ENCODE data around the gene STPG3. TPM values are rescaled to one million over a fixed set of nuclear protein-coding genes. Genes with fewer than 3 reads are reported as not detected.

The STPG3 gene
- total RNA-seq, 2 experiments from 2014 or later, result not detected

DNA sequence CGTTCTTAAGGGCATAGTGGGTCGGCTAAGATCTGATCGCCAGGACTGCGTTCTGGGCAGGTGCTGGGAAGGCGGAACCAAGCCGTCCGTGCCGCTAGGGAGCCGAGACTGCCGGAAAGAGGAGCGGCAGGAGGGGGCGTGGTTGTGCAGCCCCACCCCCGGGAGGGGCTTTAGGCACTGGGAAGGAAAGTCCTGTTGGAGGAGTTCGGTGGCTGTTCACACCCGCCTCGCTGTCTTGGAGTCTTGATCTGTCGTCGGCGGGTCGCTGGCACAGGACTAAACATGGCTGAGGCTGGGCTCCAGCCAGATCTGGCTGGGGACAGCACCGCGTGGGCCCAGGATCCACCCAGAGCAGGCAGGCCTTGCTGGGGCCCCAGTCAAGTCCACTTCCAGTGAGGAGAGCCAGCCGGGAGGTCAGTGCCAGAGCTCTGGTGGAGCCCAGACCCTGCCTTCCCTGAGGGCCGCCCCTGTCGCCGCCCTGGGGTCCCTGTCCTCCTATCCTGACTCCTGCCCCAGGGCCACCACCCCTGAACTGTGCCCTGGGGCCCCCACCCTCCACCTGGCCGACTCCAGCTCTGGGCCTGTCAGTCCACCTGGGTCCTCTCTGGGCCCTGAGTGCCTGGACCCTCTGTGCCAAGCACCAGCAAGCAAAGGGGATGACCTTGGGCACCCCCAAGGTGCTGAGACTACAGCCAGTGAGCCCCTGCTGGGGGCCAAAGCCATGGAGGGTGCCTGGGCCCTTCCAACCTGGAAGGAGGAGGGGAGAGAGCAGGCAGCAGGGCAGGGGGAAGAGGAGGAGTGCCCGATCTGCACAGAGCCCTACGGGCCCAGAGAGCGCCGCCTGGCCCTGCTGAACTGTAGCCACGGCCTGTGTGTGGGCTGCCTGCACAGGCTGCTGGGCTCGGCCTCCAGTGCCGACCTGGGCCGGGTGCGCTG, 33.5 kb upstream of the STPG3 start:
- no peaks in the 10 kb centered on the region for H3K9me3 Mint-ChIP-seq

DNA sequence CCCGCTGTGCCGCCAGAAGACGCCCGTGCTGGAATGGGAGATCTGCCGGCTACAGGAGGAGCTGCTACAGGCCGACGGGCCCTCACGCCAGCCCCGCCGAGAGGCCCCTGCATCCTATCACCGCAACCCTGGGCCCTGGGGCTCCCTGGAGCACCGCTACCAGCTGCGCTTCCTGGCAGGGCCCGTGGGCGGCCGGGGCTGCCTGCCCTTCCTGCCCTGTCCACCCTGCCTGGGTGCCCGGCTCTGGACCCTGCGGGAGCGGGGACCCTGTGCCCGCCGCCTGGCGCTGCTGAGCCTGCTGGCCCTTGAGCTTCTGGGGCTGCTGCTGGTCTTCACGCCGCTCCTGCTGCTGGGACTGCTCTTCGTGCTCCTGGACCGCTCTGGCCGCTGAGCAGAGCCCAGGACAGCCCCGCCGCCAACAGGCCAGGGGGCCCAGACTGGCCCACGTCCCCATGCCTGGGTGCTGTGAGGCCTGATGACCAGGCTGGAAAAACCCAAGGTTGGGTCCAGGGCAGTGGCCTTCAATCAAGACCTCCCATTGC, 32.8 kb upstream of the STPG3 start:
- H3K27me3 Mint-ChIP-seq (ENCODE audit: low read depth), result no peaks in the 10 kb centered on the region

More for the DNA sequence above, 33.5 kb upstream of the STPG3 start:
- CTCF ChIA-PET, result interaction anchor here (0.7 kb wide), 1 partner anchor 11 kb away, joined by 5 read pairs; no protein-coding TSS in a partner anchor
- no peak overlapping the region for H3K27ac Mint-ChIP-seq
- H3K27me3 Mint-ChIP-seq (ENCODE audit: low read depth), result no peaks in the 10 kb centered on the region
- intact Hi-C loops (cut with micrococcal nuclease), result no loop called here
- peaks cover 2% of the 10 kb centered on the region for H3K36me3 Mint-ChIP-seq (ENCODE audit: low read depth)
- no peak overlapping the region for H3K4me3 Mint-ChIP-seq
- no peak for DNase-seq
- no peaks in the 10 kb centered on the region for H3K4me1 Mint-ChIP-seq (ENCODE audit: low read depth)

DNA sequence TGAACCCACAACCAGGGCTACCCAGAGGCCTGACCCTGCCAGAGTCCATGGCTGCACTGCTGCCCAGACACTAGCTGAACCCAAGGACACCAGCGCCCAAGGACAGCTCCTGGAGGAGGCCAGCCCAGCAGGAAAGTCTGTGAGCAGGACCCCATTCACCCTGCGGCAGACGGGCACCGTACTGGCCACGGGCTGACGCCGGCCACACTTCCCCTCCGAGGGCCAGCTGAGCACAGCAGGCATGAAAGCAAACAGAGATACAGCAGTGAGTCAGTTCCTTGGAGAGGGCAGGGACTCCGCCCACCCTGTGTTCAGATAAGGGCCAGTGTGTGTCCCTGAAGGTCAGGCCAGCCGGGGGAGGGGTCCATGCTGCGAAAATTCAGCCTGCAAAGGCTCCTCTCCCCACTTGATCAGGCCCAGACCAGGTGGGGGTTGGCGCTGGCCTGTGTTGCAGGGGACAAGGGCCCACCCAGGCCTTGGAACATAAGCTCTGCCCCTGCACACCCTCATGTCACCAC, 32.3 kb upstream of the STPG3 start:
- intact Hi-C loops (cut with micrococcal nuclease), result no loop called here
- Mint-ChIP-seq H3K27me3 (ENCODE audit: low read depth) (no peaks in the 10 kb centered on the region), H3K4me3 (no peak overlapping the region), H3K4me1 (ENCODE audit: low read depth) (peaks cover 1% of the 10 kb centered on the region), H3K9me3 (no peaks in the 10 kb centered on the region), H3K27ac (no peak overlapping the region), H3K36me3 (ENCODE audit: low read depth) (no peaks in the 10 kb centered on the region)
- DNase-seq, result no peak
- CTCF ChIA-PET, result no interaction called here

More for the DNA sequence above, 32.8 kb upstream of the STPG3 start:
- H3K36me3 Mint-ChIP-seq (ENCODE audit: low read depth), result no peaks in the 10 kb centered on the region
- no peak overlapping the region for H3K27ac Mint-ChIP-seq
- intact Hi-C loops (cut with micrococcal nuclease), result no loop called here
- CTCF ChIA-PET, result no interaction called here
- no peak overlapping the region for H3K4me3 Mint-ChIP-seq
- H3K9me3 Mint-ChIP-seq, result no peaks in the 10 kb centered on the region
- DNase-seq, result no peak
- H3K4me1 Mint-ChIP-seq (ENCODE audit: low read depth), result peaks cover 1% of the 10 kb centered on the region

DNA sequence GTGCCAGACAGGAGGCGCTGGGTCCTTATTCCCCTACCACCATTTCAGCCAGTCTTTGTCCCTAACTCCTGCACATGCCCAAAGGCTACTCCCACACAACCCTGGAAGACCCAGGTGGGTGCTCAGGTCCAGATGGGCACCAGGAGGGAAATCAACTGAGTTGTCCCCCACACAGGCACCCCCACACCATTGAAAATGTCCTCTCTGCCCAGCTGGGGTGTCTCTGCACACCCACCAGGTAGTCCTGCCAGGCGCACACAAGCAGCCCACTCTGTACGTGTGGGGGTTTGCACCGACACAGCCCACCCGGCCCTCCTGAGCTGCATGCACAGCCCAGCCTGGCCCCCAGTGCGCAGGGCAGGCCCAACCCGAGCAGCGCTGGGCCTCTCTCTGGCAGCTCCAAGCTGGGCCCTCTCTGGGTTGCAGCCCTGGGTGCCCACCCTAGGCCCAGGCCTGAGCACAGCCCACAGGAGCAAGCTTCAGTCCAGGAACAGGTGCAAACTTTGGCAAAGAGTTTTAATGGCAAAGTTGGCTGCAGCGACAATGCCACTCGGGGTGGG, 31.2 kb upstream of the STPG3 start:
- H3K4me1 Mint-ChIP-seq (ENCODE audit: low read depth), result peaks cover 4% of the 10 kb centered on the region
- intact Hi-C loops (cut with micrococcal nuclease), result loop anchor here (10.0 kb wide), 1 partner anchor 335 kb away; the partner anchor contains the start of gene TRAF2
- no peak overlapping the region for H3K27ac Mint-ChIP-seq
- no peaks in the 10 kb centered on the region for H3K27me3 Mint-ChIP-seq (ENCODE audit: low read depth)
- DNase-seq, result no peak
- CTCF ChIA-PET, result no interaction called here
- no peak overlapping the region for H3K4me3 Mint-ChIP-seq
- no peaks in the 10 kb centered on the region for H3K36me3 Mint-ChIP-seq (ENCODE audit: low read depth)
- H3K9me3 Mint-ChIP-seq, result no peaks in the 10 kb centered on the region

DNA sequence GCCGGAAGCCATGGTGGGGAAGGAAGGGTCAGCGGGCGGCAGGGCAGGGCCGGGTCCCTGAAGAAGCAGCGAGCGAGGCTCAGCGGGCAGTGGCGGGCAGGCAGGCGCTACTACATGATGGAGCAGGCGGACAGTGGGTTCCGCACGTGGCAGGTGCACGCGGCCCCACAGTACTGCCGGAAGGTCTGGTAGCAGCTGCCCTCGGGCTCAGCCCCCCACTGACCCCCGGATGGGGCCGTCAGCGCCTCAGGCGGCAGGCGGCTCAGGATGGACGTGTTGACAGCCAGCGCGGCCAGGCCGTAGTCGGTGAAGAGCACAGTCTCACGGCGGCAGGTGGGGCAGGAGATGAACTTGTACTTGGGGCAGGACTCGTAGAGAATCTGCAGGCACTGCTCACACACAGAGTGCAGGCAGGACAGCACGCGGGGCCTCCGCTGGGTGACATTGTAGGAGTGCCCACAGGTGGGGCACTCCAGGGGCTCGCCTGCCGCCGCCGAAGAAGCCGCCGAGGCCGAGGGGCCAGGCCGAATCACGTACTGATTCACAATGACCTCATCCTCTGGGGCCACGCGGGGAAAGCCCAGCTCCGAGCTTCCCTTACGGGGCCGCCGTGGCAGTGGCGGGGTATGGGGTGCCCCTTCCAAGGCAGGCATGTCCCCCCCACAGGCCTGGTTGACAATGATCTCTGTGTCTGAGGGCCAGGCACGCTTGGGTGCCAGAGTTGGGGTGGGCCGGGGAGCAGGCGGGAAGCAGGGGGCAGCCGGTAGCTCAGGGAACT, 30.6 kb upstream of the STPG3 start:
- intact Hi-C loops (cut with micrococcal nuclease), result loop anchor here (10.0 kb wide), 1 partner anchor 336 kb away; the partner anchor contains the start of gene TRAF2
- no peak for DNase-seq
- Mint-ChIP-seq H3K4me3 (peak overlapping the region; percentile 40), H3K27ac (no peak overlapping the region), H3K9me3 (no peaks in the 10 kb centered on the region), H3K36me3 (ENCODE audit: low read depth) (no peaks in the 10 kb centered on the region), H3K4me1 (ENCODE audit: low read depth) (peaks cover 4% of the 10 kb centered on the region), H3K27me3 (ENCODE audit: low read depth) (no peaks in the 10 kb centered on the region)
- CTCF ChIA-PET, result no interaction called here

DNA sequence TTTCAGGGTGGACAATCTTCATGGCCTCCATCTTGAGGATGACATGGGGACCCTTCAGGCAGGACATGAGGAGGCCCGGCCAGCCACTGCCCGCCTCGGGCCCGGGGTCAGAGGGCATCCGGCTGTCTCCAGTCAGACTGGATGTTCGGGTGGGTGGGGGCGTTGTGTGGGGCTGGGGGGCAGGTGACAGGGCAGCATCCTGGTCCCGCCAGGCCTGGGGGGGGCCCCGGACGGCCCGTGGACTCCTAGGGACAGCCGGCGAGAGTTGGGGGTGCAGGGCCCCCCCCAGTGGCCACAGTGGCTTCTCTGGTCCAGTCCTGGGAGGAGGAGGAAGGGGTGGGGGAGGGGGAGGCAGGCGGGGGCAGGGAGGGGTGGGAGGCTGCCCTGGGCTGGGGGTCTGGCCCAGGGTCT, 30.0 kb upstream of the STPG3 start:
- Mint-ChIP-seq H3K4me3 (peak overlapping the region; percentile 40), H3K4me1 (ENCODE audit: low read depth) (peaks cover 4% of the 10 kb centered on the region), H3K9me3 (no peaks in the 10 kb centered on the region), H3K36me3 (ENCODE audit: low read depth) (no peaks in the 10 kb centered on the region), H3K27me3 (ENCODE audit: low read depth) (no peaks in the 10 kb centered on the region), H3K27ac (no peak overlapping the region)
- no peak for DNase-seq
- intact Hi-C loops (cut with micrococcal nuclease), result loop anchor here (10.0 kb wide), 1 partner anchor 336 kb away; the partner anchor contains the start of gene TRAF2
- CTCF ChIA-PET, result no interaction called here

DNA sequence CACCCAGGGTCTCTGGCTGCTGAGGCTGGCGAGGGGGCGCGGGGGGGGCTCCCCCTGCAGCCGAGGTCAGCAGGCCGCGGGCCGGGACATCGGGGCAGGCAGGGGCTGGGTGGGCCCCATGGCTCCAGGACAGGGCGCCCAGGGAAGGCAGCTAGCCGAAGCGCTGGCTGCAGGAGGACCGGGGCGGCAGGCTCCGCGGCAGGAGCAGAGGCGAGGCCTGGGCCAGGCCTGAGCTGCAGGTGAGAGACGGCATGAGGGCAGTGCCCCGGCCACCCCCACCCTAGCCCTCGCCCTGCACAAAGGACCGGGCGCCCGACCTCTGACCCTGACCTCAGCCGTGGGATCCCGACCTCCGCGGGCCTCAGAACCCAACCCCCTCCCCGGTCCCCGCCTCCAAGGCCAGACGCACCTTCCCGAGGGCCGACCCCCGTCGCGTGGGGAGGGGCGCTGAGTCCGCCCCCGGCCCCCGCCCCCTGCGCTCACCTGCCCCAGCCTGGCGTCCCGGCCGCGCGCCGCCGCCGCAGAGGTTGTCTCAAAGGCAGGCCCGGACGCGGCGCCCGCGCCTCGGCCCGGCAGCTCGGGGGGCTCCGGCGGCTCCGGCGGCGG, 29.5 kb upstream of the STPG3 start:
- no peaks in the 10 kb centered on the region for H3K9me3 Mint-ChIP-seq
- no peak overlapping the region for H3K27ac Mint-ChIP-seq
- CTCF ChIA-PET, result interaction anchor here (1.3 kb wide), 1 partner anchor 101 kb away, joined by 3 read pairs; no protein-coding TSS in a partner anchor
- H3K36me3 Mint-ChIP-seq (ENCODE audit: low read depth), result no peaks in the 10 kb centered on the region
- DNase-seq, result no peak
- intact Hi-C loops (cut with micrococcal nuclease), result loop anchor here (10.0 kb wide), 1 partner anchor 337 kb away; the partner anchor contains the start of gene TRAF2
- H3K4me3 Mint-ChIP-seq, result no peak overlapping the region
- no peaks in the 10 kb centered on the region for H3K27me3 Mint-ChIP-seq (ENCODE audit: low read depth)
- H3K4me1 Mint-ChIP-seq (ENCODE audit: low read depth), result peaks cover 4% of the 10 kb centered on the region

DNA sequence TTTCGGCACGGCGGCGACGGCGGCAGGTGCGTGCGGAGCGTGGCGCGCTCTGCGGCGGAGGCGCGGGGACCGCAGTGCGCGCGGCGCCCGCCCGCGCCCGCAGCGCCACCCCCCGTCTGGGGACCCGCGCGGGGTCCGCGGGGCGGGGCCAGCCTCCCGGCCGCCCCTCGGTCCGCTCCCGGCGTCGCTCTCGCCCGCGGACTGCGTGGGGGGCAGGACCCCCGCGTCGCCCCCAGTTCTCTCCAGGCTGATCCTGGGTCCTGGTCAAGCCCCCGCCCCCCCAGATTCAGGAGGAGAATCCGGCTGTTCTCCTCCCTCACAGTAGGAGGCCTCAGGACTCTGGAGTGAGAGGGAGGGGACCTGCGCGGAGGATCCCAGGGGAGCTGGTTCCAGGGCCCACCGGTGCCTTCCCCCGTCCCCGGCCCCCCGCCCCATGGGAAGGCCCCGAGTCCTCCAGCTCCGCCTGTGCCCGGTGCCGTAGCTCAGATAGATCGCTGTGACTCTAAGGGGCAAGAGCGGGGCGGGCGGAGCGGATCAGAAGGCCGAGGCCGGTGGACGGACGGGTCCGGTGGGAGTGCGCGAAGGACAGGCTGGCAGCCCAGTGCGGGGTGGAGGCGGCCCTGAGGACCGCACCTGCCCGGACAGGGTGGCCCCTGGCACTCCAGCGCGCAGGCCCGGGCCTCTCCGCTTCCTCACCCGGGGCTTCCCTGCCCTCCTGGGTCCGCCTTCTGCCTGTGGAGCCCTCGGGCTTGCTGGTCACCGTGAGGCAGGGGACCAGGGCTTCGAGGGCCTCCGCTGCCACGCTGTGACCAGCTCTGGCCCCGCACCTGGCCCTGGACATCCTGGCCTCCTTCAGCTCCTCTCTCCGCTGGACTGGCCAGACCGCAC, 28.7 kb upstream of the STPG3 start, which contains the start of gene RNF208:
Gene RNF208, minus strand, starts transcription at position 51 of the 888 bp plus-strand sequence. CDS start 1,028 bp downstream, outside the sequence.
- Mint-ChIP-seq H3K36me3 (ENCODE audit: low read depth) (no peaks in the 10 kb centered on the region), H3K27me3 (ENCODE audit: low read depth) (no peaks in the 10 kb centered on the region), H3K9me3 (no peaks in the 10 kb centered on the region), H3K27ac (no peak within 1 kb of the TSS), H3K4me1 (ENCODE audit: low read depth) (peaks cover 5% of the 10 kb centered on the region), H3K4me3 (peak within 1 kb of the TSS; percentile 85)
- DNase-seq, result peak; percentile 36
- CTCF ChIA-PET, result interaction anchor here (1.3 to 2.4 kb wide), 4 partner anchors 14 to 102 kb away, joined by 3 to 17 read pairs (median 4); no protein-coding TSS in a partner anchor
- intact Hi-C loops (cut with micrococcal nuclease), result loop anchor here (1.0 to 10.0 kb wide), 9 partner anchors 17 to 338 kb away; partner anchors contain the start of genes ANAPC2, MAN1B1, NDOR1 and NELFB

DNA sequence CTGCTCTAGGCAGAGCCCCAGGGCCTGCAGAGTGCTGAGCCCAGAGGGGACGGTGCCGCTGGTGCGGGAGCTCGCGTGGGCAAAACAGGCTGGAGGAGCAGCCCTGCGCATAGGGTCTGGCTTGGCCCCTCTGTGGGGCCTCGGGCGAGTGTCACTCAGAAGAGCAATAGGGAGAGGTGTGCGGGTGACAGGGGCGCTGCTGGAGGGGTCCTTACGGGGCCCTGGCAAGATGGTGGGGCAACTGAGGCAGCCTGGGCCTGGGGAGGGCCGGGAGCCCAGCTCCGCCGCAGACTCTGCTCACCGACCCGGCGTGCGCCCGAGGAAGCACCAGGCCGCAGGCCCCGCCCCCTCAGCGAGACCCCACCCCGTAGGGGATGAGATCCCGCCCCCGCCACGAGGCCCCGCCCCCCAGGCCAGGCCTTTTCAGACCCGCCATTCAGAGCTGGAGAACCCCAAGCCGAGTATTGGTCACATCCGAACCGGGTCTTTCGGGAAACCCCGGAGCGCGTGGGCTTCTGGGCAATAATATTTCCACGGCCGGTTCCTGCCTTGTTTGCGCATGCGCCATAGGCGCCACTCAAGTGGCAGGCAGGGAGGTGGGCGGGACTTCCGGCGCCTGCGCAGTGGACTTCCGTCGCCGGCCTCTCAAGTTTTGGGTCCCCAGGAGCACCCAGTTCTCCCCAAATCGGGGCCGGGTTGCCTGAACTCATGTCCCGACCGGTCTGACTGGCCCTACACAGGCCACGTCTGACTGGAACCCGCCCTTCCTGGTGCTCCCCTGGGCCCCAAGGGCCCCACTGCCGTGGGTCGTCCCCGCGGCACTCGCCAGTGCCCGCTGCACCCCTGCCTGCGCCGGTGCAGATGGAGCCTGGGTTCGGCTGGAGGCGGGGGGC, 27.8 kb upstream of the STPG3 start:
- Mint-ChIP-seq H3K9me3 (no peaks in the 10 kb centered on the region), H3K4me3 (peak overlapping the region; percentile 85), H3K36me3 (ENCODE audit: low read depth) (no peaks in the 10 kb centered on the region), H3K27ac (no peak overlapping the region), H3K27me3 (ENCODE audit: low read depth) (peaks cover 2% of the 10 kb centered on the region), H3K4me1 (ENCODE audit: low read depth) (peaks cover 8% of the 10 kb centered on the region)
- peak; percentile 99 for DNase-seq
- intact Hi-C loops (cut with micrococcal nuclease), result loop anchor here (1.0 to 10.0 kb wide), 9 partner anchors 18 to 339 kb away; partner anchors contain the start of genes ANAPC2, MAN1B1, NDOR1 and NELFB
- CTCF ChIA-PET, result interaction anchor here (0.7 to 2.4 kb wide), 6 partner anchors 13 to 227 kb away, joined by 3 to 17 read pairs (median 4); no protein-coding TSS in a partner anchor
